SK-N-SH (cell line): ENCODE data around the gene RPL13. TPM values are rescaled to one million over a fixed set of nuclear protein-coding genes. Genes with fewer than 3 reads are reported as not detected.
A peak's percentile ranks its signal among the peaks of the same experiment; 100 is the strongest.

Experiments
- CTCF ChIA-PET: fragments of 300-600, 350-600 bp; formaldehyde crosslinking; extraction: SDS; loops from one replicate; lab custom pipeline; 2021; lab: Yijun Ruan, JAX
- POLR2A ChIA-PET: fragments of 350-600 bp; sonication (Branson Sonifier 250); formaldehyde crosslinking; extraction: SDS; loops from one replicate; lab custom pipeline; 2020; ENCODE audit warnings: antibody characterized with exemption, inconsistent platforms; lab: Yijun Ruan, JAX
- DNase-seq: peaks from one replicate; pipeline ENCODE4 v3.0.0; 2012
- H2AFZ ChIP-seq: fragments of 200-600 bp; sonication (generic); 2 replicates; pipeline ENCODE4 v1.8.1; 2016; ENCODE audit warnings: antibody characterized with exemption, mild to moderate bottlenecking, low read depth
- H3F3A ChIP-seq: fragments of 200-600 bp; sonication (generic); replicated peaks from 2 replicates; pipeline ENCODE3; 2016; ENCODE audit warnings: antibody characterized with exemption, mild to moderate bottlenecking; ENCODE audit not compliant: insufficient read depth
- H3K27ac ChIP-seq, 2 experiments: fragments of 200-500 bp in 1 of 2; fragments of 200-600 bp in 1 of 2; sonication (Bioruptor generic) in 1 of 2; sonication (generic), shearing (Covaris generic) in 1 of 2; 2 replicates each; pipeline versions ENCODE4 v1.5.1 to v1.6.1; 2014 to 2016; ENCODE audit warnings: low read depth in 2 of 2, inconsistent platforms in 1 of 2, low read length in 1 of 2, mild to moderate bottlenecking in 1 of 2, mixed read lengths in 1 of 2
- H3K27me3 ChIP-seq: fragments of 200-600 bp; sonication (generic), shearing (Covaris generic); 2 replicates; pipeline ENCODE4 v1.6.1; 2016; ENCODE audit warnings: mixed run types; ENCODE audit not compliant: insufficient read depth
- H3K36me3 ChIP-seq, 2 experiments: fragments of 200-500 bp in 1 of 2; fragments of 200-600 bp in 1 of 2; sonication (Bioruptor generic) in 1 of 2; sonication (generic) in 1 of 2; replicated peaks in 1 of 2; 2 replicates each; pipeline versions ENCODE3 to v1.5.1; 2014 to 2016; ENCODE audit warnings: low read length in 1 of 2, mild to moderate bottlenecking in 1 of 2; ENCODE audit not compliant: insufficient read depth in 2 of 2, control insufficient read depth in 1 of 2
- H3K4me1 ChIP-seq, 2 experiments: fragments of 200-500 bp in 1 of 2; fragments of 200-600 bp in 1 of 2; sonication (Bioruptor generic) in 1 of 2; sonication (generic), shearing (Covaris generic) in 1 of 2; 2 replicates each; pipeline versions ENCODE4 v1.5.1 to v1.6.1; 2014 to 2016; ENCODE audit warnings: low read depth in 1 of 2, low read length in 1 of 2, mixed run types in 1 of 2; ENCODE audit not compliant: insufficient read depth in 2 of 2, control insufficient read depth in 1 of 2
- H3K4me2 ChIP-seq: fragments of 200-600 bp; sonication (generic), shearing (Covaris generic); 2 replicates; pipeline ENCODE4 v1.6.1; 2017; ENCODE audit warnings: mixed run types
- H3K4me3 ChIP-seq, 2 experiments: fragments of 200-500 bp in 1 of 2; fragments of 200-600 bp in 1 of 2; sonication (Bioruptor generic) in 1 of 2; sonication (generic), shearing (Covaris generic) in 1 of 2; 2 replicates each; pipeline versions ENCODE4 v1.5.1 to v1.8.1; 2014 to 2016; ENCODE audit warnings: low read depth in 2 of 2, inconsistent platforms in 1 of 2, low read length in 1 of 2, mild to moderate bottlenecking in 1 of 2, mixed read lengths in 1 of 2, moderate library complexity in 1 of 2
- H3K79me2 ChIP-seq: fragments of 200-600 bp; sonication (generic); 2 replicates; pipeline ENCODE4 v1.8.1; 2017; ENCODE audit warnings: mild to moderate bottlenecking; ENCODE audit not compliant: insufficient read depth
- H3K9ac ChIP-seq: fragments of 200-600 bp; sonication (generic); 2 replicates; pipeline ENCODE4 v1.6.1; 2017; ENCODE audit warnings: mixed run types
- H3K9me2 ChIP-seq: fragments of 200-600 bp; sonication (generic); 2 replicates; pipeline ENCODE4 v1.6.1; 2017; ENCODE audit warnings: mixed run types
- H3K9me3 ChIP-seq: fragments of 200-600 bp; sonication (generic); 2 replicates; pipeline ENCODE4 v1.6.1; 2017; ENCODE audit warnings: mixed run types, mild to moderate bottlenecking, moderate library complexity
- H4K20me1 ChIP-seq: fragments of 200-600 bp; sonication (generic); 2 replicates; pipeline ENCODE4 v1.6.1; 2017; ENCODE audit warnings: mild to moderate bottlenecking, mixed run types; ENCODE audit not compliant: insufficient read depth
- CTCF ChIP-seq: fragments of 200-600 bp; sonication (generic); IDR thresholded peaks from 2 replicates; pipeline ENCODE4 v1.6.1; 2017; ENCODE audit warnings: antibody characterized with exemption, mild to moderate bottlenecking, moderate library complexity
- FOXJ3 ChIP-seq: sonication (generic); formaldehyde crosslinking; IDR thresholded peaks from 2 replicates; pipeline ENCODE4 v1.5.1; 2020; ENCODE audit warnings: mild to moderate bottlenecking, missing genetic modification reagents
- GABPA ChIP-seq: IDR thresholded peaks from 2 replicates; pipeline ENCODE4 v1.4.0; 2012; ENCODE audit warnings: low read depth, mild to moderate bottlenecking
- JUND ChIP-seq: IDR thresholded peaks from 2 replicates; pipeline ENCODE4 v1.4.0; 2012
- USF2 ChIP-seq: fragments of 150-350 bp; IDR thresholded peaks from 2 replicates; pipeline ENCODE4 v1.6.1; 2017; ENCODE audit warnings: antibody characterized with exemption, low read length, low read depth, borderline replicate concordance
- WGBS: methylation state at CpG from one replicate; pipeline ENCODE4 v1.1.6; 2017; ENCODE audit warnings: low lambda C conversion rate; 5-methylcytosine and 5-hydroxymethylcytosine counted together
- polyA plus RNA-seq, 3 experiments: library from polyadenylated mRNA; depleted of rRNA; stranded (reverse); fragments of >200 nt; gene quantifications; 2 replicates each; pipeline ENCODE4 v1.2.3, GENCODE V29; 2012

Gene RPL13
- polyA plus RNA-seq, 1 of the 3 experiments (the other 2 are of a cell fraction): 4,635 TPM

- H3K79me2 ChIP-seq: no peaks in the 10 kb centered on the region
- no peaks in the 10 kb centered on the region for H3K36me3 ChIP-seq
- peaks cover 5 to 12% of the 10 kb centered on the region in 2 experiments; a peak in 3 of 4 replicates for H3K4me1 ChIP-seq
- CTCF ChIA-PET: interaction anchor here (1.0 to 1.6 kb wide), 2 partner anchors 17 to 59 kb away, joined by 3 to 5 read pairs; no protein-coding TSS in a partner anchor
- peaks cover 16% of the 10 kb centered on the region for H3F3A ChIP-seq
- no peak for DNase-seq
- H3K9me3 ChIP-seq: no peaks in the 10 kb centered on the region
- no peak overlapping the region for H3K4me3 ChIP-seq
- POLR2A ChIA-PET: no interaction called here
- TF ChIP-seq JUND: no peak
- TF ChIP-seq CTCF: no peak
- TF ChIP-seq USF2: no peak
- TF ChIP-seq, all 33 proteins: peak for 0
- Histone ChIP-seq H3K27me3 (no peaks in the 10 kb centered on the region), H3K4me2 (0 out of 2 replicates have a peak overlapping the region, but pooled peaks have one; percentile 64), H4K20me1 (no peaks in the 10 kb centered on the region), H3K9ac (0 out of 2 replicates have a peak overlapping the region, but pooled peaks have one; percentile 40), H3K9me2 (no peaks in the 10 kb centered on the region), H2AFZ (peak overlapping the region; percentile 56; the same call in 1 of the 2 replicates), H3K27ac (peak overlapping the region in 1 of 2 experiments; percentile 69; a peak in 1 of 4 replicates)
- WGBS: 85% methylated on average over 4 of the region's 19 CpGs
These were observed 22.2 kb downstream of the RPL13 start for GRCh38 chr16:89582614-89583196.

- Histone ChIP-seq H3K36me3 (no peaks in the 10 kb centered on the region), H4K20me1 (no peaks in the 10 kb centered on the region), H3K4me1 (peaks cover 5 to 12% of the 10 kb centered on the region in 2 experiments; a peak in 3 of 4 replicates)
- TF ChIP-seq GABPA (no peak), FOXJ3 (CRISPR knock-in tag) (no peak), JUND (no peak)
- TF ChIP-seq, all 33 proteins: peak for 0
- ChIA-PET CTCF (interaction anchor here (1.0 kb wide), 1 partner anchor 18 kb away, joined by 5 read pairs; no protein-coding TSS in a partner anchor), POLR2A (no interaction called here)
- H3F3A ChIP-seq: peaks cover 16% of the 10 kb centered on the region
- 97% methylated on average over 11 of the region's 36 CpGs for WGBS
- H3K79me2 ChIP-seq: no peaks in the 10 kb centered on the region
- DNase-seq: no peak
- H3K9me2 ChIP-seq: no peaks in the 10 kb centered on the region
- no peak overlapping the region for H3K4me3 ChIP-seq
- H3K27ac ChIP-seq: no peak overlapping the region
- no peaks in the 10 kb centered on the region for H3K9me3 ChIP-seq
- H3K9ac ChIP-seq: no peak overlapping the region
- H3K4me2 ChIP-seq: no peak overlapping the region
- H3K27me3 ChIP-seq: no peaks in the 10 kb centered on the region
- H2AFZ ChIP-seq: no peak overlapping the region
These were observed 22.9 kb downstream of the RPL13 start for GRCh38 chr16:89583197-89583894.
